Muscle layer of duodenum (tissue), 2 donors: ENCODE data around the gene GALNT9.

ENCODE experiments used
- H3K27ac ChIP-seq: one replicate; pipeline ENCODE4 v1.7.0; 2013; ENCODE audit warnings: mild to moderate bottlenecking, low read length
- H3K27me3 ChIP-seq: one replicate; pipeline ENCODE4 v1.7.0; 2013; ENCODE audit warnings: low read depth, mild to moderate bottlenecking, control low read depth, low read length
- H3K36me3 ChIP-seq, 2 donors: one replicate each; pipeline ENCODE4 v1.7.0; 2013; ENCODE audit warnings: low read length in 2 of 2, control low read depth in 1 of 2, mild to moderate bottlenecking in 1 of 2; ENCODE audit not compliant: insufficient read depth in 2 of 2, control insufficient read depth in 1 of 2
- H3K4me1 ChIP-seq, 2 donors: one replicate each; pipeline ENCODE4 v1.7.0; 2013; ENCODE audit warnings: low read length in 2 of 2, mild to moderate bottlenecking in 2 of 2, control low read depth in 1 of 2, moderate library complexity in 1 of 2; ENCODE audit not compliant: insufficient read depth in 2 of 2, control insufficient read depth in 1 of 2
- H3K4me3 ChIP-seq, 2 donors: one replicate each; pipeline ENCODE4 v1.7.0; 2013; ENCODE audit warnings: low read length in 2 of 2, low read depth in 1 of 2, mild to moderate bottlenecking in 1 of 2
- H3K9me3 ChIP-seq, 2 donors: one replicate each; pipeline ENCODE4 v1.7.0; 2013; ENCODE audit warnings: low read length in 2 of 2, control low read depth in 1 of 2, mild to moderate bottlenecking in 1 of 2; ENCODE audit not compliant: control insufficient read depth in 1 of 2
- donor health status: healthy.

GALNT9 gene

GRCh38 chr12:132329720-132330548, 545 bp upstream of the GALNT9 start:
- no peak overlapping the region for H3K4me3 ChIP-seq
- no peaks in the 10 kb centered on the region for H3K36me3 ChIP-seq
- peaks cover 19% of the 10 kb centered on the region for H3K27me3 ChIP-seq
- H3K27ac ChIP-seq = no peak overlapping the region
- H3K4me1 ChIP-seq = peaks cover 0 to 16% of the 10 kb centered on the region in 2 donors
- no peaks in the 10 kb centered on the region for H3K9me3 ChIP-seq

- Histone ChIP-seq H3K27ac (no peak overlapping the region), H3K9me3 (no peaks in the 10 kb centered on the region), H3K27me3 (peaks cover 19% of the 10 kb centered on the region), H3K4me1 (peaks cover 0 to 16% of the 10 kb centered on the region in 2 donors), H3K36me3 (no peaks in the 10 kb centered on the region), H3K4me3 (no peak overlapping the region)
These were observed 933 bp downstream of the GALNT9 start for GRCh38 chr12:132328282-132329029.

GRCh38 chr12:132327336-132328171, 1.8 kb downstream of the GALNT9 start:
- peaks cover 0 to 19% of the 10 kb centered on the region in 2 donors for H3K4me1 ChIP-seq
- H3K9me3 ChIP-seq = no peaks in the 10 kb centered on the region
- H3K27me3 ChIP-seq = peaks cover 19% of the 10 kb centered on the region
- H3K4me3 ChIP-seq = no peak overlapping the region
- no peaks in the 10 kb centered on the region for H3K36me3 ChIP-seq
- no peak overlapping the region for H3K27ac ChIP-seq

GRCh38 chr12:132326646-132327045, 2.7 kb downstream of the GALNT9 start:
- peaks cover 0 to 19% of the 10 kb centered on the region in 2 donors for H3K4me1 ChIP-seq
- no peaks in the 10 kb centered on the region for H3K36me3 ChIP-seq
- H3K9me3 ChIP-seq = no peaks in the 10 kb centered on the region
- H3K27me3 ChIP-seq = peaks cover 16% of the 10 kb centered on the region
- no peak overlapping the region for H3K4me3 ChIP-seq
- no peak overlapping the region for H3K27ac ChIP-seq

GRCh38 chr12:132325733-132326130, 3.7 kb downstream of the GALNT9 start:
- Histone ChIP-seq H3K4me3 (no peak overlapping the region), H3K36me3 (no peaks in the 10 kb centered on the region), H3K4me1 (peaks cover 0 to 19% of the 10 kb centered on the region in 2 donors), H3K27ac (no peak overlapping the region), H3K27me3 (peaks cover 7% of the 10 kb centered on the region), H3K9me3 (no peaks in the 10 kb centered on the region)

DNA sequence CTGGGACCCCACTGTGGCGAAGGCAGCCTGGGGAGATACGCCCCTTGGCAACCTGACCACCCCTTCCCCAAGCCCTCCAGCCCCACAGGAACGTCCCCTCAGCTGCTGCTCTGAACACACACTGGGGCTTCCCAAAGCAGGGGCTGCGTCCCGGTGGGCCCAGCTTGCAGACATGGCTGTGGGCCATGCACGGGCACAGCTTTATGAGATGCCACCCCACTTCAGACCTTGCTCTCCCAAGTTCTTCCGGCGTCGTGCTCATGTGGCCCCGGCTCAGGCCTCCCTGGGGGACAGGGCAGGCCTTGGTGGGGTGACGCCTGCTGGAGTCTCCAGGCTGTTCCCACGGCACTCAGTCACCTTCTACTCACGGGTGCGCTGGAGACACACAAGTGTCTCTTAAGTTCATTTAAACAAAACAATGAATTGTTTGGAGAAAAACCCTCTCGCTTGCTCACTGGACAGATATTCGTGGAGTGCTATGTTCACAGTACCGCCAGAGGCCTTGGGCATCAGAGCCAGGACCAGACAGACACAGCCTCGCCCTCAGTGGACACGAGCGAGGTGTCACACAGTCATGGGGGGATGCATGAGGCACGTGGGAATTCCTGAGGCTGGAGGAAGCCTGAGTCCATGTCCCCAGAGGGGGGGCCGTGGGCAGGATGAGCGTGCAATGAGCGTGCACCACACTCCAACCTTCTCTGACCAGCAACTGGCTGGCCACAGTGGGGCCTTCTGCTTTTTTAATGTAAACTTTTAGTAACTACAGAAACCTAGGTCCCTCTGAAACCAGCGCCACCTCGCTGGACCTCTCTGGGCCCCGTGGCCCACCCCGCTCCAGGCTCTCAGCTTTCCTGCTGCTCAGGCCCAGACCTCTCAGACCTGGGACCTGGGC, 4.3 kb downstream of the GALNT9 start:
- no peak overlapping the region for H3K4me3 ChIP-seq
- peaks cover 0 to 19% of the 10 kb centered on the region in 2 donors for H3K4me1 ChIP-seq
- H3K27ac ChIP-seq = no peak overlapping the region
- no peaks in the 10 kb centered on the region for H3K36me3 ChIP-seq
- H3K9me3 ChIP-seq = no peaks in the 10 kb centered on the region
- peaks cover under 1% of the 10 kb centered on the region for H3K27me3 ChIP-seq

GRCh38 chr12:132324173-132324572, 5.2 kb downstream of the GALNT9 start:
- H3K36me3 ChIP-seq = no peaks in the 10 kb centered on the region
- no peaks in the 10 kb centered on the region for H3K27me3 ChIP-seq
- no peaks in the 10 kb centered on the region for H3K9me3 ChIP-seq
- no peak overlapping the region for H3K4me3 ChIP-seq
- H3K4me1 ChIP-seq = peaks cover 0 to 19% of the 10 kb centered on the region in 2 donors
- H3K27ac ChIP-seq = no peak overlapping the region

DNA sequence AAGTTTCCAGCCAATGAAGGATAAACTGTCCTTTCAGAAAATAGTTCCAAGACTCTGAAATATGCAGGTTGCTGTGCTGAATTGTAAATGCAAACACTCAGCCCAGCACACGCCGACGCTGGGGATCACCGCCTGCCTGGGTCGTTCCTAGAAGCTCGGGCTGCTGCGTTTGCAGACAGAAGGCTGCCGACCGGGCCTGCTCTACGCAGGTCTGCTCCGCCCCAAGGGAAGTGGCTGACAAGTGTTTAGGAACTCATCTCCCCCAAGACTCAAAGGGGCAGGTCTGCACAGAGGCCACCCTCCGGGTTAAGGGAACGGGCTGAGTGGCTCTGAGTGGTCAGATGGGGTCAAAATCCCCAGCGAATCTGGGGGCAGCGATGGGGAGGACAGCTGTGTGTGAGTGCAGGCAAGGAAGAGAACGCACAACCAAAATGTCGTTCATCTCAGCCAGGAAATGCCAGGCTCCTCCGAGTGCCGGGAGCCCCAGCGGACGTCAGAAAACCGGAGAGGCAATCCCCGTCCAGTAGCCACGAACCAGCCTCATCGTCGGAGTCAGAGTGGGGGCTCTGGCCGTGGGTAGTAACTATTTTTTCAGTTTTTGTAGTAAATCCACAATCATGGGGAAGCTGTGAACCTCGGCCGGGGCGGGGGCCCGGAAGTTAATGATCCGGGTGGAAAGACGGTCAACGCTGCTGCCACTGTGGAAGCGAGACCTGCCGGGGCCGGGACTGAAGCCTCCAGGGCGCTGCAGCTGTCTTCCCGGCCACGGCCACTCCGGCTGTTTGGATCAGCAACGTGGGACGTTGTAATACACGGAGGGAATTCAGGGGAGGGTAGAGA, 6.0 kb downstream of the GALNT9 start:
- no peaks in the 10 kb centered on the region for H3K36me3 ChIP-seq
- H3K27ac ChIP-seq = no peak overlapping the region
- no peaks in the 10 kb centered on the region for H3K9me3 ChIP-seq
- H3K27me3 ChIP-seq = no peaks in the 10 kb centered on the region
- peak overlapping the region in 1 of 2 donors; percentile 29 for H3K4me3 ChIP-seq
- H3K4me1 ChIP-seq = peaks cover 0 to 13% of the 10 kb centered on the region in 2 donors

DNA sequence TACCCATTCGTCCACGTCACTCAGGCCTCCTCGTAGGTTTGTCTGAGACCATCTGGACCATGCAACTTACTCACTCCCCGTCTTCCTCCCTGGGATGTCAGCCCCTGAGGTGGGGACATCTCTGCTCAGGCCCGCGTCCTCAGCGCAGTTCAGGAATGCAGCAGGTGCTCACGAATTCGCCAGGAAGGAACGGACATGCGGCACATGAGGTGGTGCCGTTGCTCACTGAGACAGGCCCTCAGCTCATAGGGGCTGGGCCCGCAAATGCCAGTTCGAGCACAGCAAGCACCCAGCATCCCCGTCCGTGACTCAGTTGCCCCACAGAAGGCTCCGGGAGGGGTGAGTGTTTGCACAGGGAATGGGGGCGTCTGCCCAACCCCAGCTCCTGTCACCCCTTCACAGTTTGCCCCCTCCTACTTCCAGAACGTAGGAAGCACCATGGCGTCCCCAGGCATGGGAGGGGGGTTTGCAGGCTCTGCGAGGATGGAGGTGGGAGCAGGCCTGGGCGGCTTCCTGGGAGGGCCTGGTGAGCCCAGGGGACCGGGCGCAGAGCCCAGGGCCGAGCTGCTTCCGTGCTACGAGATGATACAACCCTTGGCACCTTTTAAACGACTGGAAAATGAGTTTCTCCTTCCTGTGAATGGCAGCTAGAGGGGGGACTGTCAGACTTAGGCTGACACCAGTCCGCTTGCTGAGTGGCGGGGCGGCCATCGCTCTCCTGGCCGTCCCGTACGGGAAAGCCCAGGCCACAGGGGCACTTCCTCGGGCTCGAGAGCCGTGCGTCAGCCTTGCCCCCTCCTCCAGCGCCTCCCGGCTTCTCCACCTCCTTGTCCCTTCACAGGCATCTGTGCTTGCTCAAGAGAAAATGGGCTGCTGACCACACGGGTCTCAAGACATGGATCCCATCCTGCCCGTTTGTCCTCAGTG, 6.9 kb downstream of the GALNT9 start:
- peak overlapping the region in 1 of 2 donors; percentile 29 for H3K4me3 ChIP-seq
- no peak overlapping the region for H3K27ac ChIP-seq
- H3K36me3 ChIP-seq = no peaks in the 10 kb centered on the region
- no peaks in the 10 kb centered on the region for H3K27me3 ChIP-seq
- H3K4me1 ChIP-seq = peaks cover 0 to 4% of the 10 kb centered on the region in 2 donors
- no peaks in the 10 kb centered on the region for H3K9me3 ChIP-seq
